ENCODE results near the gene NME7.

Gene NME7

DNA sequence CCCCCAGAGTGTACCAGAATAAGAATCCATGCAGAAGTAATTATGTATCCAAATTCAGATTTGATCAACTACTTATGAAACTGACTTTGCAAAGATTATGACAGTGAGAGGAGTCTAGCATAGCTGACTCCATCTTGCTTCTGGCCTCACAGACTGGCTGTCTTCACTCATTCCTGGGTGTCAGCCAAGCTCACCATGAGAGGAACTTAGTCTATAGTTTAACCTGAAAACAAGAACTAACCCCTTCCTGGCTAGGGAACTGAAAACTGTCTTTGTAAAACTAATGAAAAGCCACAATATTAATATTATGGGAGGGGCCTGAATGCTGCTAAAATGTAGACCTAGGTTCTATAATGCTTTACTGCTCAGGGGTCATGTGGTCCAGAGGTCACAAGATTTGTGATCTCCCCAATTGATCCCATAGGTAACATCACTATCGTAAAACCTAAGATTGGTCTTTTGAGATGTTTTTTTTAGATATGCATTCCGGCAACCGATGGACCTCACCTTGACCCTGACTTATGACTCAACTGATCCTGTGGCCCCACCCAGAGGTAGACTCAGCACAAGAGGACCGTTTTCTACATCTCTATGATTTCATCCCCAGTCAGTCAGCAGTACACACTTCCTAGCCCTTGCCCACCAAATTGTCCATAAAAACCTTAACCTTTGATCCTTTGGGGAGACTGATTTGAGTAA lies 206.0 kb downstream of the NME7 start:
- H3K27ac Mint-ChIP-seq: no peak overlapping the region
- H3K4me3 Mint-ChIP-seq: no peak overlapping the region
- intact Hi-C loops (cut with micrococcal nuclease): no loop called here
- no peaks in the 10 kb centered on the region for H3K27me3 Mint-ChIP-seq
- no peaks in the 10 kb centered on the region for H3K36me3 Mint-ChIP-seq (ENCODE audit: low read depth)
- H3K4me1 Mint-ChIP-seq (ENCODE audit: low read depth): no peaks in the 10 kb centered on the region
- H3K9me3 Mint-ChIP-seq: no peaks in the 10 kb centered on the region

DNA sequence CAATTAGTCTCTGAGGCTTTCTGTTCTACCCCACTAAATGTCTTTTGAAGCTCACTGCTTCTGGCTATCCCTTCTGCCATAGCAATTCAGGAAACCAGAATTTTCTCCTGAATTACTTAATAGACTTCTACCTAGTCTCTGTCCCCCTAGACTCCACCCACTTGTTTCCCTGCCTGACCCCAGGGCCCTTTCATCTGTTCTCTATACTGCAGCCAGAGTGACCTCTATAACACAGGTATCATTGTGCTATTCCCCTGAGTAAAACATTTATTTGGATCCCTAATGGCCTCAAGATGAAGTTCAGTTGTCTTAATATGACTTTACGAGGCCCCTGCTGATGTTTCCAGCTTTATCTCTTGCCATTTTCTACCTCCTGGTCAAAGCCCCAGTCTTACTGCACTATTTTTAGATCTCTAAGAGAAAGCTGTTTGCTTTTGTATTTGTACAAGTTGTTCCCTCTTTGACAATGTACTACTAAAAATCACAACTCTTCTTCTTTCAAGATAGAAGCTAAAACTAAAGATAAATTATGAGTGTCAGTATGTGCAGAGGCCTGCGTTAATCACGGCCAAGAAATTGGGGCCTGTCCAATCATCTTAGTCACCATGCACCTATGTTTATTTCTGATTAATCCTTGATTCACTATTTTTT lies 206.6 kb downstream of the NME7 start:
- Mint-ChIP-seq H3K27me3 (no peaks in the 10 kb centered on the region), H3K27ac (no peak overlapping the region), H3K9me3 (no peaks in the 10 kb centered on the region), H3K36me3 (ENCODE audit: low read depth) (no peaks in the 10 kb centered on the region), H3K4me3 (no peak overlapping the region), H3K4me1 (ENCODE audit: low read depth) (no peaks in the 10 kb centered on the region)
- intact Hi-C loops (cut with micrococcal nuclease): no loop called here

DNA sequence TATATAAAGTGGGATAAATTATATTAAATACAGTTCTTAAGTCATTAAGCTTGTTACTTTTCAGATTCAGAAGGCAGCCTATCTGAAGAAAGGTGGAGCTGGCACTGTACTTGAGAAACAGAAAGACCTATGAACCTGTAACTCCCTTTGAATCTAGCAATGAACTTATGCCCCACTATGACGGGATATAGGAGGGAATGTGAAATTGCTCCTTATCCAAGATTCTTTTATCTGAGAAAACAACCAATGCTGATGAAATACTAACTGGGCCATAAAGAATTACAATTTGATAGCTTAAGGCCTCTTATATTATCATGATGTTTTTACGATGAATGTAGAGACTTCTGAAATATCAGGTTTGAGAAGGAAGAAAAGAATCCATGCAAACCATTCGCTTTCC lies 211.0 kb downstream of the NME7 start:
- H3K9me3 Mint-ChIP-seq: no peaks in the 10 kb centered on the region
- H3K27me3 Mint-ChIP-seq: no peaks in the 10 kb centered on the region
- no peaks in the 10 kb centered on the region for H3K36me3 Mint-ChIP-seq (ENCODE audit: low read depth)
- no peak overlapping the region for H3K27ac Mint-ChIP-seq
- H3K4me1 Mint-ChIP-seq (ENCODE audit: low read depth): no peaks in the 10 kb centered on the region
- H3K4me3 Mint-ChIP-seq: no peak overlapping the region
- intact Hi-C loops (cut with micrococcal nuclease): no loop called here

DNA sequence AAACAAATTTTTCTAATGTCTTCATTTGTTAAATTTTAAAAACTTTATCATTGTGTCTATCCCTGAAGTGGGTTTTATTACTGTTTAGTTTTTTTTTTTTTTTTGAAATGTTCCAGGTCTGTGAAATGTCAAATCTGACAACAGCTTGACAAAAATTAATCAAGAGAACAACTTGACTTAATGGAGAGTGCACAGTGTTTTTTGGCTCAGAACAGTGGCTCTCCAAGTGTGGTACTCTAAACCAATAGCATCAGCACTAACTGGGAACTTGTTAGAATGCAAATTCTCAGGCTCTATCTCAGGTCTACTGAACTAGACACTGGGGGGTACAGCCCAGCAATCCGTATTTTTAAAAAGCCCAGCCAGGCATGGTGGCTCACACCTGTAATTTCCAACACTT lies 211.9 kb downstream of the NME7 start:
- Mint-ChIP-seq H3K9me3 (no peaks in the 10 kb centered on the region), H3K27ac (no peak overlapping the region), H3K27me3 (no peaks in the 10 kb centered on the region), H3K4me1 (ENCODE audit: low read depth) (no peaks in the 10 kb centered on the region), H3K36me3 (ENCODE audit: low read depth) (no peaks in the 10 kb centered on the region), H3K4me3 (no peak overlapping the region)
- intact Hi-C loops (cut with micrococcal nuclease): no loop called here

DNA sequence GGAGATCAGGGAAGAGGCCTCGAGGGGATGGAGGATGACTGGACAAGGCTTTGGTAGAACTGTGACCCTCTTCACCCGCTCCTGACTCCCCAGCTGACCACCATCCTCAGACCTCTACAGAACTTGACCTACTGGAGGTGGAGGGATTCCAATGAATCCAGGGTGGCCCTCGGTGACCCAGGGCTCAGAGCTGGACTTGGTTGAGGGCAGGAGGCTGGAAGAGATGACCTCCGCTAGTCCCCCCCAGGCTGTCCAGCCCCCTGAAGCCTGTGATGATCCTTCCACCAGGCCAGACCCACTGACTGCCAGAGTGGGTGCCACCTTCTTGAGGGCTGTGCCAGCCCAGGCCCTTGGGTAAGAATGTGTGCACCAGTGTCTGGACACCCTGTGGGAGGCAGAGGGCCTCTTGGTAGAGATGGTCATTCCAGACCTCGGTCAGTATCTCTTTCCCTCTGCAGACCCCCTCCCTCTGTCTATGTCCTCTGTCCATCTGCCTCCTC lies 216.2 kb downstream of the NME7 start:
- Mint-ChIP-seq H3K4me3 (no peak overlapping the region), H3K36me3 (ENCODE audit: low read depth) (no peaks in the 10 kb centered on the region), H3K4me1 (ENCODE audit: low read depth) (no peaks in the 10 kb centered on the region), H3K27ac (no peak overlapping the region), H3K9me3 (no peaks in the 10 kb centered on the region), H3K27me3 (no peaks in the 10 kb centered on the region)
- intact Hi-C loops (cut with micrococcal nuclease): no loop called here

DNA sequence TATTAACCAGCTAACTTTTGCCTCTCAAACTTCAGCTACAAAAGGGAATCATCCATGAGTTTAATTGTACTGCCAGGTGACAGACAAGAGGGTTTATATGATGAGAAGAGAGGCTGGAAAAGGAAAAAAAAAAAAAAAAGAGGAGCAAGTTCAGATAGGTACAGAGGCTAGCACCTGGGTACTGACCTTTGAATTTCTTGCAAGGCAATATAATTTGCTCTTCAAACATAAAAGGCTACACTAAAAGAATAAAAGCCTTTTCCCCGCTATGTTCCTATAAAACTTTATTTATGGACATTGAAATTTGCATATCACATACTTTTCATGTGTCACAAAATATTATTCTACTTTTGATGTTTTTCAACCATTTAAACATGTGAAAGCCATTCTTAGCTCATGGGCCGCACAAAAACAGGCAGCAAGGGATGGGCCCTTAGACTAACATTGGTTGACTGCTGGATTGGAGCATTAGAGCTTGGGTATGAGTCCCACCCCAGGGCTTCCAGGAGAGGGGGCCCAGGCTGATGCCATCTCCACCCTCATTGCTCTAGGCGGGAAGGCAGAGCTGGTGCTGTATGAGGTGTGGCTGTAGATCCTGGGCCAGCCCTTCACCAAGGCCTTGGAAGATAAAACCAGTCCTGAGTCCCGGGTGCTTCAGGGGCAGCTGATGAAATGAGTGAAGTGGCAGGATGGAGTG lies 216.8 kb downstream of the NME7 start:
- Mint-ChIP-seq H3K27ac (no peak overlapping the region), H3K4me1 (ENCODE audit: low read depth) (no peaks in the 10 kb centered on the region), H3K36me3 (ENCODE audit: low read depth) (no peaks in the 10 kb centered on the region), H3K27me3 (no peaks in the 10 kb centered on the region), H3K9me3 (no peaks in the 10 kb centered on the region), H3K4me3 (no peak overlapping the region)
- intact Hi-C loops (cut with micrococcal nuclease): no loop called here

DNA sequence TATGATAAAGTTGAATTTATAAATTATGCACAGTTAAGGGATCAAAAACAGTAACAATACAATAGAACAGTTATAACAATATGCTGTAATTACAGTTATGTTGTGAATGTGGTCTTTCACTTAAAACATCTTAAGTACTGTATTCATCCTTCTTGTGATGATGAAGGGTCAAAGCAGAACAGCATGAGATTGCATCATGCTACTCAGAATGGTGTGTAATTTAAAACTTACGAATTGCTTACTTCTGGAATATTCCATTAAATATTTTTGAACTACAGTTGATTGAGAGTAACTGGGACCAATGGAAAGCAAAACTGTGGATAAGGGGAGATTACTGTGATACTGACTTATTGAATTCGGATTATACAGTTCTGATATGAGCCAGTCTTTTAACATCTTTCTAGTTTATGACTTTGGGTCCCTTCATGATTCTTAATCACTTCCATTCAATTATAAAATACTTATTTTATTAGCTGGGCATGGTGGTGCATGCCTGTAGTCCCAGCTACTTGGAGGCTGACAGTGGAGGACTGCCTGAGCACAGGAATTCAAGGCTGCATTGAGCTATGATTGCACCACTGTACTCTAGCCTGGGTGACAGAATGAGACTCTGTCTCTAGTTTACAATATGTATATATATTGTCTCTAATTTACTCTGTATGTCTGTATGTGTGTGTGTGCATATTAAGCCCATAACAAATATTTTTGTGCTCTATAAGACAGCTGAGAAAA lies 217.9 kb downstream of the NME7 start:
- Mint-ChIP-seq H3K36me3 (ENCODE audit: low read depth) (no peaks in the 10 kb centered on the region), H3K4me3 (no peak overlapping the region), H3K27ac (no peak overlapping the region), H3K4me1 (ENCODE audit: low read depth) (no peaks in the 10 kb centered on the region), H3K9me3 (no peaks in the 10 kb centered on the region), H3K27me3 (no peaks in the 10 kb centered on the region)
- intact Hi-C loops (cut with micrococcal nuclease): no loop called here

DNA sequence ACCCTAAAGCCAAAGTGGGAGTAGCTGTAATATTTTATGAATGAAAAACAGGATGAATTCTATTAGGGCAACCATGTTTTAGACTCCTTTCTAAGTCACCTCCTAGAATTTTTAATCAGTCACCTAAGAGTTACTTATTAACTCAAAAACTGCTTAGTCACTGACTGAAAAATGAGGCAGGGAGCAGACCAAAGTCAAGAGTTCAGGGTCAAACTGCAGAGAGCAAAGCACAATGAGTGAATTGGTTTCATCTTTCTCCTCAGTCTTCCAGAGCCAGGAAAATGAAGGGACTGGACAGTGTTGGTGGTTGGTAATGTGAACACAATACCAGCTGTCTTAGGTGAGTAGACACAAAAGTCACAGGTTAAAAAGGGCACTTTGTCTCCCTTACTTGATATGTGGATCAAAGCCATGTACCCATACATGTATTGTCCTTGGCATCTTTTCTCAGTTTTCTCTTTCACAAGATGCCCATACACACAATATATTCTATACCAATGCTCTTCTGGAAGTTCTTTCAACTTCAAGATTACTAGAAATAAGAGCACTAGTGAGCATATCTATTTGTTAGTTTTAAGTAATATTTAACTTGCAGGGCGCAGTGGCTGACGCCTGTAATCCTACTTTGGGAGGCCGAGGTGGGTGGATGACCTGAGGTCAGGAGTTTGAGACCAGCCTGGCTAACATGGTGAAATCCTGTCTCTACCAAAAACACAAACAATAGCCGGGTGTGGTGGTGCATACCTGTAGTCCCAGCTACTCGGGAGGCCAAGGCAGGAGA lies 218.9 kb downstream of the NME7 start:
- Mint-ChIP-seq H3K27me3 (no peaks in the 10 kb centered on the region), H3K4me3 (no peak overlapping the region), H3K9me3 (no peaks in the 10 kb centered on the region), H3K4me1 (ENCODE audit: low read depth) (no peaks in the 10 kb centered on the region), H3K36me3 (ENCODE audit: low read depth) (no peaks in the 10 kb centered on the region), H3K27ac (no peak overlapping the region)
- intact Hi-C loops (cut with micrococcal nuclease): no loop called here

DNA sequence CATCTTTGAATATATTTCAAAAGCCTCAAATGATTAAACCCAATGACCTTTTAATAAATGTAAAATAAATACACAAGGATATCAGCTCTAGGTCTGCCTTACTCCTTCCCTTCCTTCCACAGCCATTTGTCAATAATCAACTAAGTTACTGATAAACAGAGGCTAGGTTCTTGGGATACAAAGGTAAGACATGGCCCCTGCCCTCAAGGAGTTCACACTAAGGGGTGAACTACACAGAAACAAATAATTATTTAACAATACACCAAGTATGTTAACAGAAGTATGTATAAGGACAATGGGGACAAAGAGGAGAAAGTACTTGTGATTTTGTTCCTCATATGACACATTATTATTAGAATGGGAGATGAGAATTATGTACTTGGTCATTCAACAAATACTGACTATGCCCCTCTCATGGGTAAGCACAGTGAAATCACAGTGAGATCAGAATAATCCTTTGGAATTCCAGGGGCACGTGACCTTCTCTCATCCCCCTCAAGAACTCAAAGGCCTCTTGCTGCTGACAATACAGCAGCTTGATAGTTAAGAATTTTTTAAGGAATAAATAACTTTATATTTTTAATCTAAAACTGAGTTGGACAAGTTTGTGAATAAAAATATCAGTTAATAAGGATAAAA lies 220.9 kb downstream of the NME7 start:
- no peak overlapping the region for H3K4me3 Mint-ChIP-seq
- H3K27ac Mint-ChIP-seq: no peak overlapping the region
- no peaks in the 10 kb centered on the region for H3K27me3 Mint-ChIP-seq
- no peaks in the 10 kb centered on the region for H3K36me3 Mint-ChIP-seq (ENCODE audit: low read depth)
- no peaks in the 10 kb centered on the region for H3K4me1 Mint-ChIP-seq (ENCODE audit: low read depth)
- intact Hi-C loops (cut with micrococcal nuclease): no loop called here
- no peaks in the 10 kb centered on the region for H3K9me3 Mint-ChIP-seq

DNA sequence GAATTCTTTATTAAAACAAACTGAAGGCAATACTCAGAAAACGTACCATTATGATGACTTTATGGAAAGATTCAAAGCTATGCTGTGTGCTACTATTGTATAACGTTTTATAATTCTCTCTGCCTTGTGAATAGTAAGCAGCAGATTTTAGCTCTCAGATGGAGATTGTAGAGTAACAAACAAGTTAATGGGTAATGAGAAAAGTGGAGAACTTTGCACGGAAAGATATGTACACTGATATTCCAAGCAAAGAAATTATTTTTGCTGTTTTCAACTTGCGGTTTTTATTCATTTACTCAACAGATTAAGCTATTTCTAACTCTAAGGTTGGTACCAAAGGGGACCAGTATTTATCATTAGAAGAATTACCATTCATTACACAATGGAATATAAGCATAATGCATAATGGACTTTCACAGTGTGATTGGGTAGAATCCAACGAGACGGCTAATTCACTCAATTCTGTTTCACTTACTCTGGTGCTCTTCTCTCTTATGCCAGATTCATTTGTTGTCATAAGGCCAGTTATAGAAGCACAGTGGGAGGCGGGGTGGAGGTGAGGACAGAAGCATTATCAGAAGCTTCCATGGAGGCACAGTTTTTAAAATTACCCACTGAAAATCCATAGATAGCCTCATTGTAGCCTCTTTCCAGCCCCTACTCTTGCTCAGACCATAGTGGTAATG lies 222.5 kb downstream of the NME7 start:
- intact Hi-C loops (cut with micrococcal nuclease): no loop called here
- Mint-ChIP-seq H3K27ac (no peak overlapping the region), H3K4me1 (ENCODE audit: low read depth) (no peaks in the 10 kb centered on the region)

DNA sequence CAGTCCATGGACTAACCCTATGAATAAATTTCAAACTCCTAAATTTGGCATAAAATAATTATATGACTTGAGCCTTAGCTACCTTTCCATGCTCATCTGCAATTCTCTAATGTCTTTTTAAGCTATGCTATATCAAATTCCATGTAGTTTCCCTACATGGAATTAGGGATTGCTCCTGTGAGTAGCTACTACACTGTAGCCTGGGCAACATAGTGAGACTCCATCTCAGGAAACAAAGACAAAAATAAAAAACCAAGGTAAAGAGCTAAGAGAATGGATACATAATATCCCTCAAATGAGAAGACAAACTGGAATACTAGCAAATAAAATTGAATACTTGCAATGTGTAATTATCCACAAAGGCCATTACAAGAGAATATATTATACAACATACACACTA lies 223.6 kb downstream of the NME7 start:
- Mint-ChIP-seq H3K4me1 (ENCODE audit: low read depth) (no peaks in the 10 kb centered on the region), H3K27ac (no peak overlapping the region), H3K4me3 (no peak overlapping the region), H3K36me3 (ENCODE audit: low read depth) (no peaks in the 10 kb centered on the region), H3K9me3 (no peaks in the 10 kb centered on the region), H3K27me3 (no peaks in the 10 kb centered on the region)
- intact Hi-C loops (cut with micrococcal nuclease): no loop called here

More for the DNA sequence above, 222.5 kb downstream of the NME7 start:
- H3K27me3 Mint-ChIP-seq: no peaks in the 10 kb centered on the region
- no peaks in the 10 kb centered on the region for H3K9me3 Mint-ChIP-seq
- no peaks in the 10 kb centered on the region for H3K36me3 Mint-ChIP-seq (ENCODE audit: low read depth)
- H3K4me3 Mint-ChIP-seq: no peak overlapping the region

DNA sequence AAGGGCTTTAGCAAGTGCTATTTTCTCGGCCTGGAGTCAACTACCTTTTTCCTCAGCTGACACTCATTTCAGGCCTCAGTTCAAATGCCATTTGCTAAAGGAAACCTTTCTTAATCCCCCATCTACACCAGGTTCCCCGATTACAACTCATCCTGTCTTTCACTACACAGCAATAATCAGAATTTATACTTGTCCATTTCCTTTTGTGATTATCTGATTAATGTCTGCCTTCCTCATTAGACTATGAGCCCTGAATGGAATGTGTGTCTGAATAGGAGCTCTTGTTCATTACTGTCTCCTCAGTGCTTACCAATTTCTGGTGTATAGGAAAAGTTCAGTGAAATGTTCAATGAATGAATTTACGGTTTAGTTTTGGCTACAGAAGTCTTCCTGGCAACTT lies 224.3 kb downstream of the NME7 start:
- intact Hi-C loops (cut with micrococcal nuclease): no loop called here
- Mint-ChIP-seq H3K4me3 (no peak overlapping the region), H3K4me1 (ENCODE audit: low read depth) (no peaks in the 10 kb centered on the region), H3K27ac (no peak overlapping the region), H3K9me3 (no peaks in the 10 kb centered on the region), H3K27me3 (no peaks in the 10 kb centered on the region), H3K36me3 (ENCODE audit: low read depth) (no peaks in the 10 kb centered on the region)

DNA sequence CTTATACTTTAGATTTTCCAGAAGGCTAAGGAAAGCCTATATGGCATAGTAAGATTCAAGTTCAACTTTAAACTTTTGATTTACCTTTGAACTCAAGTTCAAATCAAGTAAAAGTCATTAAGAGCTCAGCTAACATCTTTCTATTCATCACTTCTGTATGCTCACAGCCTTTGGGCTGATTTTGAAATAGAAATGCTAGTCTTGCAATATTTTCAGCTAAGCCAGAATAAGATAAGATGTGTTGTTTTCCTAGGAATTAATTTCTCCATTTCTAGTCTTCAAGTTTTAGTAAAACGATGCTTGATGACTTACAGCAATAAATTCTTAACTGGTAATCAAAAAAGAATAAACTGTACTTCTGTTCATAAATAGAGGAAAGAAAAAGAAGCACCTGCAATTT lies 225.5 kb downstream of the NME7 start:
- no peaks in the 10 kb centered on the region for H3K27me3 Mint-ChIP-seq
- no peaks in the 10 kb centered on the region for H3K4me1 Mint-ChIP-seq (ENCODE audit: low read depth)
- no peak overlapping the region for H3K4me3 Mint-ChIP-seq
- no peaks in the 10 kb centered on the region for H3K36me3 Mint-ChIP-seq (ENCODE audit: low read depth)
- no peaks in the 10 kb centered on the region for H3K9me3 Mint-ChIP-seq
- no peak overlapping the region for H3K27ac Mint-ChIP-seq
- intact Hi-C loops (cut with micrococcal nuclease): no loop called here

Measured in dendritic cell treated with granulocyte-macrophage colony-stimulating factor and Interleukin-4, amounts not matched to agents 40 ng/mL and 50 ng/mL, for 4 days (primary cell).